SK-N-MC (cell line): ENCODE measurements around the gene LYRM4.

Source experiments
- DNase-seq: peaks from one replicate; pipeline ENCODE4 v3.0.0-alpha.2; 2011; ENCODE audit warnings: low read depth, low spot score
- H3K27ac ChIP-seq: fragments of 200-600 bp; sonication (generic); 2 replicates; pipeline ENCODE4 v1.5.1; 2016; ENCODE audit warnings: mixed run types
- H3K36me3 ChIP-seq: fragments of 200-600 bp; sonication (generic); 2 replicates; pipeline ENCODE4 v1.6.1; 2017; ENCODE audit warnings: antibody characterized with exemption, low read length, mixed read lengths; ENCODE audit not compliant: insufficient read depth
- H3K4me3 ChIP-seq: fragments of 200-600 bp; sonication (generic); 2 replicates; pipeline ENCODE4 v1.5.1; 2016
- H3K9ac ChIP-seq: fragments of 200-600 bp; sonication (generic); 2 replicates; pipeline ENCODE4 v1.8.0; 2017; ENCODE audit warnings: mixed run types, mixed read lengths; ENCODE audit not compliant: insufficient read length
- H3K9me3 ChIP-seq: fragments of 200-600 bp; sonication (generic); 2 replicates; pipeline ENCODE4 v1.6.1; 2017; ENCODE audit warnings: low read depth, mild to moderate bottlenecking, antibody characterized with exemption, low read length, moderate library complexity, mixed read lengths
- EZH2 ChIP-seq: fragments of 200-600 bp; sonication (generic); IDR thresholded peaks from one replicate; pipeline ENCODE4 v1.6.1; 2017; ENCODE audit warnings: antibody characterized with exemption
- FOXP2 ChIP-seq: optimal IDR thresholded peaks from 2 replicates; pipeline ENCODE3; 2011; ENCODE audit warnings: mild to moderate bottlenecking, moderate library complexity; ENCODE audit not compliant: insufficient read depth; ENCODE audit errors: extremely low read length, control extremely low read depth
- POLR2AphosphoS5 ChIP-seq: IDR thresholded peaks from 2 replicates; pipeline ENCODE4 v1.6.1; 2012; ENCODE audit warnings: mild to moderate bottlenecking, low read depth, low read length, borderline replicate concordance

Gene LYRM4

DNA sequence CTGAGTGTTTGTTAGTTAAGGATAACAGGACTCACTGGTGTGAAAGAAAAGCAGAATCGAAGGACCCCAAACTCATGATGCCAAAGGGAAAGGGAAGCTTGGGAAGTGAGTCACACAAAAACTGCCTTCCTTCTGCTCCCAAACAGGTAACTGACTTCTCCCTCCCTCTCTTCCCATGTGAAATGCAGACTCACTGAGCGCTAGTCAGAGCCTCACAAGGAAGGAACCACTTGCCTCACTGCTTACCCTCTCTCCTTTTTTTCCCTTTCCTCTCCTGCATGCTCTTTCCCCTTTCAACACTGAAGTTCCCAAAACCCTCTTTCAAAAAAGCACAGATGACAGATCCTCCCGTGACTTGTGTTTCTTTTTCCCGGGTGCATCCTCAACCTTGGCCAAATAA, 56.4 kb downstream of the LYRM4 start:
- no peak overlapping the region for H3K27ac ChIP-seq
- H3K36me3 ChIP-seq = 0 out of 2 replicates have a peak, but pooled peaks cover 5% of the 10 kb centered on the region
- H3K4me3 ChIP-seq = no peak overlapping the region
- no peaks in the 10 kb centered on the region for H3K9me3 ChIP-seq
- no peak for TF ChIP-seq POLR2AphosphoS5
- no peak for TF ChIP-seq FOXP2
- no peak for TF ChIP-seq EZH2
- no peak overlapping the region for H3K9ac ChIP-seq
- DNase-seq = no peak

DNA sequence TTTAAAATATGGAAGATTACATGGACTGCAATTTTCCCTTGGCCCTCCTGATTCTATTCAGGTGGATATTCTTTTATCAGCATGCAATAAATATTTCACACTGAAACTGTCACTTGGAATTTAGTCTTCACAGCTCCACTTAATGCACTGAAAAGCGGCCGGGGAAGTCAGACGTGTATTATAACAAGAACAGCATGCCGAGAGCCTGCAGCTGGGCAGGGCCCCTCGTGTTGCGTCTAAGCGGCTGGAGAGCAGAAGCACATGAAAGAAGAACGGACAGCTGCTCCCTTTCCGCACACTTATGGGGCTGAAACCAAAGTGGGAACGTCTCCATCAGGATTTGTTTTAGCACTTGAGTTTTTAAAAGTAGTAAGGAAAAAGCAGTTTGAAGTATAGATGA, 57.2 kb downstream of the LYRM4 start:
- H3K36me3 ChIP-seq = 0 out of 2 replicates have a peak, but pooled peaks cover 5% of the 10 kb centered on the region
- H3K9ac ChIP-seq = no peak overlapping the region
- no peak overlapping the region for H3K27ac ChIP-seq
- no peak overlapping the region for H3K4me3 ChIP-seq
- DNase-seq = no peak
- no peak for TF ChIP-seq FOXP2
- no peak for TF ChIP-seq POLR2AphosphoS5
- no peak for TF ChIP-seq EZH2
- no peaks in the 10 kb centered on the region for H3K9me3 ChIP-seq

DNA sequence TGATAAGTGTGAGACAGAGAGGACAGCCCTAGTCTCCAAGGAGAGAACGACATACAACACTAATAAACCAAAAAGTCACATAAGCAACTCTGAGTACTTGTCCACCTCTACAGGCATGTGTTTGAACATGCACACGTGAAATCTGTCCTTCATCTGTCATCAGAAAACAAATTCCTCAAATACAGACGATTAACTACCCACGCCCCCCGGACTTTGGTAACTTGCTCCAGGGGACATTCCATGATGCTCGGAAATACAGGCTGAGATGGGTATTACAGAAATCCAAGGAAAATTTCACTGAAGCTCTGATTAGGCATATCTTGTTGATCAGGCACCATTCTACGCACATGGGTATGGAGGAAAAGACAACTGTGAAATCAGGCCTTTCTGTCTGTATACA, 57.8 kb downstream of the LYRM4 start:
- DNase-seq = no peak
- no peaks in the 10 kb centered on the region for H3K9me3 ChIP-seq
- 0 out of 2 replicates have a peak, but pooled peaks cover 5% of the 10 kb centered on the region for H3K36me3 ChIP-seq
- no peak overlapping the region for H3K9ac ChIP-seq
- H3K4me3 ChIP-seq = no peak overlapping the region
- no peak overlapping the region for H3K27ac ChIP-seq
- TF ChIP-seq EZH2 = no peak
- no peak for TF ChIP-seq POLR2AphosphoS5
- no peak for TF ChIP-seq FOXP2

DNA sequence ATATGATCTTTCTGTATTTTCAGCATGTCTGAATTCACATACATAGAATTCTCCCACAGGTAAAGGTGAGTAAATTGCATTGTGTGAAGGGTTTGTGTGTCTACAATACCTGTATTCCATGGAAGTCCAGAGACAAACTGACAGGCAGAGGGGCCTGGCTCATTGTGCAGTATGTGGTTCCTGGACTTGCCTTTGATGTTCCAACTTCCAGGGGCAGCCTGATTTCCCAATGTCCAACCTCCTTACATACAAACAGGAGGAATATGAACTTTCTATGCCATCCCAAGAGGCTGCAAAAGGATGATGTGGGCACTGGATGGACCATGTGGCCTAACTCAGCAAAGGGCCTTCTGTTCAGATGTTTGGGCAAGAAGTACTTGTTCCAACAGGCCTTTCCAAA, 58.5 kb downstream of the LYRM4 start:
- Histone ChIP-seq H3K36me3 (0 out of 2 replicates have a peak, but pooled peaks cover 5% of the 10 kb centered on the region), H3K4me3 (no peak overlapping the region), H3K9me3 (no peaks in the 10 kb centered on the region), H3K27ac (no peak overlapping the region), H3K9ac (no peak overlapping the region)
- no peak for DNase-seq
- no peak for TF ChIP-seq EZH2
- no peak for TF ChIP-seq FOXP2
- no peak for TF ChIP-seq POLR2AphosphoS5

DNA sequence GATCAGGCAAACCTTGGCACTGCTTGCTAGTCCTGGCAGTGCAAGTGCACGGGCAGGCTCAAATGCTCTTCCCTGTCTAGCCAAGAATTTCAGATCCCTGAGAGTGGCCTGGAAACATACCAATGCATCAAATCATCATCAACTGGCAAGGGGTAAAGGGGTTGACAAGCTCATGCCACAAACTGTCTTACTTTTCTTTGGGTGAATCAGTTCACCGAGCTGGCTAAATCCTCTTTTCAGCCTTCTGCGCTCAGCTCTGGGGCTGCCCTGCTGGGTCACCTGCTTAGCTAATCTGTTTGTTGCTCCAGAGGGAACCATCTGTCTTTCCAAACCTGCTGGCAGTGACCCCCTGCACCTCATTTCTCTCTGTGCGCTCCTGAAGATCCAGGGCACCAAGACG, 59.5 kb downstream of the LYRM4 start:
- Histone ChIP-seq H3K36me3 (0 out of 2 replicates have a peak, but pooled peaks cover 5% of the 10 kb centered on the region), H3K9ac (no peak overlapping the region)
- TF ChIP-seq FOXP2 (no peak), POLR2AphosphoS5 (no peak), EZH2 (no peak)

DNA sequence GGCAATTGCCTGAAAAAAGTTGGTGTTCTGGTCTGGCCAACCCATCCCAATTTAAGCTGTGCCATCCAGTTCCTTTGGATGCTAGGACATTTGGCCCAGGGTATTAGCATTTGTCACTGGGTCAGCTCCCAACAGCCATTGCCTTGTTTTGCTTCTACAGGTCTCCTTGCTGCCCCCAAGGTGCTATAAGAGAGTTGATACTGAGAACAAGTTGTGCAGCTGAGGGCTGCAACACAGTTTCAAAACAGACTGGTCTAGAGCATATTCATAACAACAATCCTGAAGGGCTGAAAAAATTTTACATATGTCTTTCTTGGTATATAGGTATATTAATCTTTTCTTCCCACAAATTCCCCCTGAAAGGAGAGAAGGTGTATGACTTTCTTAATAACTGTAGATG, 61.0 kb downstream of the LYRM4 start:
- Histone ChIP-seq H3K36me3 (0 out of 2 replicates have a peak, but pooled peaks cover 5% of the 10 kb centered on the region), H3K4me3 (no peak overlapping the region), H3K9me3 (no peaks in the 10 kb centered on the region), H3K27ac (no peak overlapping the region), H3K9ac (no peak overlapping the region)
- TF ChIP-seq EZH2 (no peak), FOXP2 (no peak), POLR2AphosphoS5 (no peak)
- DNase-seq = no peak

More for the DNA sequence above, 59.5 kb downstream of the LYRM4 start:
- Histone ChIP-seq H3K9me3 (no peaks in the 10 kb centered on the region), H3K4me3 (no peak overlapping the region), H3K27ac (no peak overlapping the region)
- no peak for DNase-seq

DNA sequence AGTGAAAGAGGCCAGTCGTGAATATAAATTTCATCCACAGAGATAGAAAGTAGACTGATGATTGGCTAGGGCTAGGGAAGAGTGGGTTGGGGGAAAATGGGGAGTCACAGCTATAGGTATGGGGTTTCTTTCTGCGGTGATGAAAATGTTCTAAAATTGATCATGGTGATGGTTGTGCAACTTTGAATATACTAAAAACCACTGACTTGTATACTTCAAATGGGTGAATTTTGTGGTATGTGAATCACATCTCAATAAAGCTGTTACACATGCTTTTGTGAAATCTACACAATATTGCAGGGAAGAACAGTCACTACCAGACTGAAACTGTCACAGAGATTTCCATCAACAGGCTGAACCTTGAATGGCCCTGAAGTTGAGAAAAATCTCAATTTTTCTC, 61.5 kb downstream of the LYRM4 start:
- H3K9me3 ChIP-seq = no peaks in the 10 kb centered on the region
- H3K27ac ChIP-seq = no peak overlapping the region
- no peak overlapping the region for H3K4me3 ChIP-seq
- no peak for DNase-seq
- 0 out of 2 replicates have a peak, but pooled peaks cover 5% of the 10 kb centered on the region for H3K36me3 ChIP-seq
- H3K9ac ChIP-seq = no peak overlapping the region
- TF ChIP-seq FOXP2 = no peak
- TF ChIP-seq POLR2AphosphoS5 = no peak
- TF ChIP-seq EZH2 = no peak

DNA sequence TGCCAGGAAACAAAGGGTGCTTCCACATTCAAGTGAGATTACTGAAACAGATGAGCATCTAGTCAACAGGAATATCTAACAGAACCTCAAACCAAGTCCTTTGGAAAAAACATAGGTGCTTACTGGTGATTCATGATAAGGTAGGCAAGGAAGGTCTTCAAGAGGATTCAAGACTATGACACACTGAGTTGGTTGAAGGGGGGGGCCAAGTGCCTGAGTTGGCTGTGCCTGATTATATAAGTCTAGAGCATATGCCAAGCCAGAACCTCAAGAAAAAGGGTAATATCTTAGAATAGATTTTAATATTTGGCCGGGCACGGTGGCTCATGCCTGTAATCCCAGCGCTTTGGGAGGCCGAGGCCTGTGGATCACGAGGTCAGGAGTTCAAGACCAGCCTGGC, 63.7 kb downstream of the LYRM4 start:
- no peak overlapping the region for H3K27ac ChIP-seq
- TF ChIP-seq EZH2 (no peak), FOXP2 (no peak), POLR2AphosphoS5 (no peak)
- no peak overlapping the region for H3K9ac ChIP-seq
- no peaks in the 10 kb centered on the region for H3K9me3 ChIP-seq
- H3K36me3 ChIP-seq = 0 out of 2 replicates have a peak, but pooled peaks cover under 1% of the 10 kb centered on the region
- no peak overlapping the region for H3K4me3 ChIP-seq
- DNase-seq = no peak
